Endodermal cell (in vitro differentiated cells): ENCODE measurements around the gene GAB2. TPM values are rescaled to one million over a fixed set of nuclear protein-coding genes. Genes with fewer than 3 reads are reported as not detected.

Experiments used
- DNase-seq: peaks from one replicate; pipeline ENCODE4 v3.0.0-alpha.2; 2017
- H3K27ac ChIP-seq: 2 replicates; pipeline ENCODE4 v1.5.1; 2013; ENCODE audit warnings: mild to moderate bottlenecking, low read depth, low read length, moderate library complexity
- H3K27me3 ChIP-seq: 2 replicates; pipeline ENCODE4 v1.6.1; 2013; ENCODE audit warnings: mild to moderate bottlenecking, low read length, moderate library complexity; ENCODE audit not compliant: insufficient read depth, control insufficient read depth, poor library complexity, severe bottlenecking
- H3K36me3 ChIP-seq: 2 replicates; pipeline ENCODE4 v1.7.0; 2013; ENCODE audit warnings: mild to moderate bottlenecking, low read length, moderate library complexity; ENCODE audit not compliant: control insufficient read depth, insufficient read depth
- H3K4me1 ChIP-seq: one replicate; pipeline ENCODE4 v1.7.0; 2013; ENCODE audit warnings: low read length; ENCODE audit not compliant: control insufficient read depth, insufficient read depth
- H3K4me3 ChIP-seq: 2 replicates; pipeline ENCODE4 v1.5.1; 2013; ENCODE audit warnings: mild to moderate bottlenecking, low read length, moderate library complexity
- H3K9ac ChIP-seq: 2 replicates; pipeline ENCODE4 v1.6.1; 2013; ENCODE audit warnings: mild to moderate bottlenecking, low read length, moderate library complexity; ENCODE audit not compliant: poor library complexity, severe bottlenecking; ENCODE audit errors: extremely low read depth
- H3K9me3 ChIP-seq: 2 replicates; pipeline ENCODE4 v1.6.1; 2013; ENCODE audit warnings: mild to moderate bottlenecking, low read length, moderate library complexity; ENCODE audit not compliant: control insufficient read depth
- H3K27ac Mint-ChIP-seq: 2 replicates; pipeline ENCODE4 v1.8.0; 2020; ENCODE audit warnings: mixed read lengths
- H3K27me3 Mint-ChIP-seq: 2 replicates; pipeline ENCODE4 v1.8.0; 2021; ENCODE audit warnings: mild to moderate bottlenecking, mixed read lengths; ENCODE audit not compliant: insufficient read depth
- H3K36me3 Mint-ChIP-seq: 2 replicates; pipeline ENCODE4 v1.8.0; 2020; ENCODE audit warnings: low read depth, mixed read lengths
- H3K4me1 Mint-ChIP-seq: 2 replicates; pipeline ENCODE4 v1.8.0; 2020; ENCODE audit warnings: mixed read lengths
- H3K4me3 Mint-ChIP-seq: 2 replicates; pipeline ENCODE4 v1.8.0; 2020; ENCODE audit warnings: mild to moderate bottlenecking, moderate library complexity, mixed read lengths
- H3K9me3 Mint-ChIP-seq: 2 replicates; pipeline ENCODE4 v1.8.0; 2020; ENCODE audit warnings: mild to moderate bottlenecking, mixed read lengths
- CTCF ChIP-seq: fragments of 200-600 bp; sonication (generic); conservative IDR thresholded peaks from 2 replicates; pipeline ENCODE4 v1.5.0; 2021; ENCODE audit warnings: antibody characterized with exemption, mild to moderate bottlenecking
- WGBS, 2 experiments: methylation state at CpG; one replicate each; pipeline versions ENCODE4 v1.1.5 to v1.1.7; 2013; ENCODE audit warnings: missing lambda C conversion rate in 2 of 2, mixed read lengths in 1 of 2; ENCODE audit not compliant: insufficient coverage in 1 of 2, insufficient read length in 1 of 2; 5-methylcytosine and 5-hydroxymethylcytosine counted together
- total RNA-seq, 2 donors: library from RNA; stranded (reverse); fragmentation: NEBNext Ultra II Directional in 1 of 2; extraction: Animal tissue kit (Norgen Biotek cat#: 25700) in 1 of 2; gene quantifications; 2 replicates in 1 of 2; 3 replicates in 1 of 2; pipeline ENCODE4 v1.2.1, GENCODE V29; 2021

Gene GAB2
- total RNA-seq, 2 donors from 2014 or later: 26.9 to 62.8 TPM

GRCh38 chr11:78241475-78241874 lies 176.1 kb downstream of the GAB2 start:
- Histone ChIP-seq H3K9ac (no peak overlapping the region), H3K27ac (no peak overlapping the region), H3K4me1 (no peaks in the 10 kb centered on the region), H3K36me3 (peaks cover 42% of the 10 kb centered on the region), H3K4me3 (no peak overlapping the region), H3K9me3 (peaks cover 13% of the 10 kb centered on the region), H3K27me3 (no peaks in the 10 kb centered on the region)
- Mint-ChIP-seq H3K4me3 (no peak overlapping the region), H3K27ac (no peak overlapping the region), H3K9me3 (peaks cover 8% of the 10 kb centered on the region), H3K4me1 (peaks cover 6% of the 10 kb centered on the region), H3K36me3 (peaks cover 29% of the 10 kb centered on the region), H3K27me3 (no peaks in the 10 kb centered on the region)
- DNase-seq: no peak
- TF ChIP-seq CTCF: no peak

GRCh38 chr11:78239781-78240180 lies 177.8 kb downstream of the GAB2 start:
- Mint-ChIP-seq H3K36me3 (peaks cover 23% of the 10 kb centered on the region), H3K4me1 (peaks cover 3% of the 10 kb centered on the region), H3K4me3 (no peak overlapping the region), H3K27ac (no peak overlapping the region), H3K9me3 (peaks cover 8% of the 10 kb centered on the region), H3K27me3 (no peaks in the 10 kb centered on the region)
- Histone ChIP-seq H3K4me1 (no peaks in the 10 kb centered on the region), H3K4me3 (no peak overlapping the region), H3K9ac (no peak overlapping the region), H3K27me3 (no peaks in the 10 kb centered on the region), H3K9me3 (peaks cover 13% of the 10 kb centered on the region), H3K36me3 (peaks cover 40% of the 10 kb centered on the region), H3K27ac (no peak overlapping the region)
- no peak for DNase-seq
- WGBS, 2 experiments: 80 to 100% methylated on average over 1 of the region's 1 CpG
- TF ChIP-seq CTCF: no peak

- Mint-ChIP-seq H3K27ac (no peak overlapping the region), H3K4me3 (no peak overlapping the region), H3K36me3 (peaks cover 23% of the 10 kb centered on the region), H3K4me1 (no peaks in the 10 kb centered on the region), H3K9me3 (peaks cover 8% of the 10 kb centered on the region), H3K27me3 (no peaks in the 10 kb centered on the region)
- Histone ChIP-seq H3K4me1 (no peaks in the 10 kb centered on the region), H3K36me3 (peaks cover 32% of the 10 kb centered on the region), H3K27ac (no peak overlapping the region), H3K4me3 (no peak overlapping the region), H3K9me3 (peaks cover 11% of the 10 kb centered on the region), H3K27me3 (no peaks in the 10 kb centered on the region), H3K9ac (no peak overlapping the region)
- DNase-seq: no peak
- TF ChIP-seq CTCF: no peak
These were observed 180.2 kb downstream of the GAB2 start for GRCh38 chr11:78237293-78238046.
